HCT116 (cell line): ENCODE results near the gene IL17C. TPM values are rescaled to one million over a fixed set of nuclear protein-coding genes. Genes with fewer than 3 reads are reported as not detected.

Source experiments
- ATAC-seq: fragments of 200-7000 bp; cut with Tn5 transposase; 2 replicates; pipeline ENCODE4 v1.9.1; 2020; ENCODE audit warnings: mild to moderate bottlenecking, moderate library complexity
- BruUV-seq: library from RNA; stranded (reverse); fragments of 400-500 nt; replicated peaks from 2 replicates; lab custom pipeline; 2021; lab: Mats Ljungman, UMichigan
- CTCF ChIA-PET: fragments of 300-600 bp; sonication (Branson Sonifier 250); formaldehyde crosslinking; loops from one replicate; lab custom pipeline; 2021; ENCODE audit warnings: antibody characterized with exemption; lab: Charles Lee
- POLR2A ChIA-PET: fragments of 300-600, 350-600 bp; sonication (Branson Sonifier 250); formaldehyde crosslinking; loops from one replicate; lab custom pipeline; 2021; ENCODE audit warnings: antibody characterized with exemption; lab: Charles Lee
- RAD21 ChIA-PET, 2 experiments: fragments of 300-600 bp; sonication (Branson Sonifier 250); formaldehyde crosslinking; loops; one replicate each; lab custom pipeline; 2023; ENCODE audit warnings: low total read pairs in 2 of 2; ENCODE audit not compliant: uncharacterized antibody in 2 of 2, unreplicated experiment in 2 of 2, low non-redundant PET in 1 of 2; lab: Charles Lee
- DNase-seq: peaks from one replicate; pipeline ENCODE4 v3.0.0-alpha.2; 2010; ENCODE audit warnings: low read depth, low spot score
- H2AFZ ChIP-seq: fragments of 200-600 bp; shearing (Covaris generic), sonication (generic); 2 replicates; pipeline ENCODE4 v1.6.1; 2017; ENCODE audit warnings: low read depth, mixed run types, mixed read lengths, antibody characterized with exemption, low read length; ENCODE audit not compliant: poor library complexity, severe bottlenecking
- H3K27ac ChIP-seq: 2 replicates; pipeline ENCODE4 v1.5.1; 2012; ENCODE audit warnings: low read depth, low read length
- H3K27me3 ChIP-seq: fragments of 200-600 bp; sonication (generic); 2 replicates; pipeline ENCODE4 v1.6.1; 2016; ENCODE audit warnings: mixed run types, low read length, mixed read lengths; ENCODE audit not compliant: insufficient read depth
- H3K36me3 ChIP-seq, 2 experiments: fragments of 200-500 bp in 1 of 2; fragments of 200-600 bp in 1 of 2; sonication (Bioruptor generic) in 1 of 2; sonication (generic) in 1 of 2; 2 replicates each; pipeline versions ENCODE4 v1.5.1 to v1.6.1; 2014 to 2016; ENCODE audit warnings: low read length in 2 of 2, inconsistent platforms in 1 of 2, mixed read lengths in 1 of 2, mixed run types in 1 of 2; ENCODE audit not compliant: insufficient read depth in 2 of 2, control insufficient read depth in 1 of 2
- H3K4me1 ChIP-seq, 2 experiments: fragments of 200-600 bp in 1 of 2; sonication (generic) in 1 of 2; 2 replicates each; pipeline versions ENCODE4 v1.5.1 to v1.6.1; 2012 to 2017; ENCODE audit warnings: low read length in 2 of 2, inconsistent platforms in 1 of 2, mild to moderate bottlenecking in 1 of 2, mixed read lengths in 1 of 2, mixed run types in 1 of 2, moderate library complexity in 1 of 2; ENCODE audit not compliant: insufficient read depth in 2 of 2, control insufficient read depth in 1 of 2
- H3K4me2 ChIP-seq: fragments of 200-600 bp; sonication (generic); 2 replicates; pipeline ENCODE4 v1.6.1; 2017; ENCODE audit warnings: mixed run types, low read length, mixed read lengths
- H3K4me3 ChIP-seq, 2 experiments: fragments of 200-600 bp in 1 of 2; sonication (generic) in 1 of 2; replicated peaks in 1 of 2; 2 replicates each; pipeline ENCODE4 v1.5.1; 2011 to 2016; ENCODE audit warnings: low read length in 2 of 2, control low read depth in 1 of 2, low read depth in 1 of 2, mild to moderate bottlenecking in 1 of 2, mixed read lengths in 1 of 2, mixed run types in 1 of 2
- H3K79me2 ChIP-seq: fragments of 200-600 bp; sonication (generic); 2 replicates; pipeline ENCODE4 v1.6.1; 2017; ENCODE audit warnings: mild to moderate bottlenecking, mixed run types, low read length, moderate library complexity, mixed read lengths; ENCODE audit not compliant: insufficient read depth
- H3K9ac ChIP-seq: fragments of 200-600 bp; sonication (generic); 2 replicates; pipeline ENCODE4 v1.6.1; 2016; ENCODE audit warnings: low read length, mixed read lengths
- H3K9me2 ChIP-seq: fragments of 200-600 bp; sonication (generic), shearing (Covaris generic); 2 replicates; pipeline ENCODE4 v1.6.1; 2017; ENCODE audit warnings: mixed run types, mild to moderate bottlenecking, moderate library complexity; ENCODE audit not compliant: insufficient read depth
- H3K9me3 ChIP-seq, 2 experiments: fragments of 200-500 bp in 1 of 2; fragments of 200-600 bp in 1 of 2; sonication (Bioruptor generic) in 1 of 2; sonication (generic) in 1 of 2; 2 replicates each; pipeline ENCODE4 v1.6.1; 2014 to 2017; ENCODE audit warnings: low read length in 2 of 2, mixed read lengths in 2 of 2, inconsistent platforms in 1 of 2, low read depth in 1 of 2, mild to moderate bottlenecking in 1 of 2, mixed run types in 1 of 2, moderate library complexity in 1 of 2; ENCODE audit not compliant: control insufficient read depth in 1 of 2, insufficient read depth in 1 of 2
- H4K20me1 ChIP-seq: fragments of 200-600 bp; sonication (generic), shearing (Covaris generic); 2 replicates; pipeline ENCODE4 v1.6.1; 2017; ENCODE audit warnings: mixed run types, mild to moderate bottlenecking, moderate library complexity; ENCODE audit not compliant: insufficient read depth
- ATF3 ChIP-seq: IDR thresholded peaks from 2 replicates; pipeline ENCODE4 v1.6.1; 2012
- CBX3 ChIP-seq: IDR thresholded peaks from 2 replicates; pipeline ENCODE4 v1.6.1; 2012; ENCODE audit warnings: low read depth
- CEBPB ChIP-seq: IDR thresholded peaks from 2 replicates; pipeline ENCODE4 v1.6.1; 2012; ENCODE audit warnings: low read depth
- ELF1 ChIP-seq: IDR thresholded peaks from 2 replicates; pipeline ENCODE4 v1.6.1; 2012; ENCODE audit warnings: low read depth, borderline replicate concordance
- EZH2 ChIP-seq: fragments of 200-600 bp; sonication (generic); IDR thresholded peaks from 2 replicates; pipeline ENCODE4 v1.6.1; 2017; ENCODE audit warnings: antibody characterized with exemption, mixed run types
- EZH2phosphoT487 ChIP-seq: fragments of 200-600 bp; IDR thresholded peaks from 2 replicates; pipeline ENCODE4 v1.6.1; 2018; ENCODE audit warnings: antibody characterized with exemption, borderline replicate concordance
- MAX ChIP-seq: IDR thresholded peaks from 2 replicates; pipeline ENCODE4 v1.6.1; 2012
- POLR2A ChIP-seq: IDR thresholded peaks from 2 replicates; pipeline ENCODE4 v1.7.0; 2011; ENCODE audit warnings: borderline replicate concordance; ENCODE audit not compliant: insufficient read depth, insufficient read length; ENCODE audit errors: extremely low read depth
- RAD21 ChIP-seq: IDR thresholded peaks from 2 replicates; pipeline ENCODE4 v1.6.1; 2012; ENCODE audit warnings: low read depth, mild to moderate bottlenecking
- ZFX ChIP-seq: fragments of 450-650 bp; IDR thresholded peaks from 2 replicates; pipeline ENCODE4 v1.6.1; 2017
- intact Hi-C: fragments of 100-400 bp; cut with micrococcal nuclease; formaldehyde crosslinking; loops from 2 replicates; pipeline ENCODE4 v1.10.0; 2022
- total RNA-seq: library from RNA; stranded (reverse); gene quantifications from one replicate; pipeline ENCODE4 v1.2.1, GENCODE V29; 2021; ENCODE audit not compliant: unreplicated experiment

The IL17C gene
- total RNA-seq, 1 experiment from 2014 or later = not detected

GRCh38 chr16:88618956-88619667 lies 19.3 kb upstream of the IL17C start:
- Histone ChIP-seq H3K9me2 (no peaks in the 10 kb centered on the region), H3K36me3 (peaks cover 29 to 43% of the 10 kb centered on the region in 2 experiments; a peak in 3 of 4 replicates), H3K79me2 (peaks cover 72% of the 10 kb centered on the region), H3K9me3 (no peaks in the 10 kb centered on the region), H4K20me1 (no peaks in the 10 kb centered on the region), H3K27ac (no peak overlapping the region), H3K4me3 (no peak overlapping the region), H3K4me1 (no peaks in the 10 kb centered on the region), H2AFZ (no peak overlapping the region), H3K27me3 (no peaks in the 10 kb centered on the region), H3K4me2 (no peak overlapping the region), H3K9ac (no peak overlapping the region)
- POLR2A ChIA-PET = no interaction called here
- intact Hi-C loops = no loop called here
- no peak for ATAC-seq
- no peak for TF ChIP-seq EZH2
- RAD21 ChIA-PET = no interaction called here
- CTCF ChIA-PET = interaction anchor here (2.1 kb wide), 1 partner anchor 14 kb away, joined by 5 read pairs; no protein-coding TSS in a partner anchor
- no TSS peak for BruUV-seq
- no peak for DNase-seq

GRCh38 chr16:88619859-88620815 lies 18.2 kb upstream of the IL17C start:
- POLR2A ChIA-PET = no interaction called here
- no peaks in the 10 kb centered on the region for H4K20me1 ChIP-seq
- no TSS peak for BruUV-seq

More at GRCh38 chr16:88619859-88620815, 18.2 kb upstream of the IL17C start:
- no peak overlapping the region for H3K4me3 ChIP-seq
- no peak overlapping the region for H2AFZ ChIP-seq
- H3K9me3 ChIP-seq = no peaks in the 10 kb centered on the region
- DNase-seq (no peak), ATAC-seq (no peak)
- ChIA-PET CTCF (interaction anchor here (2.1 kb wide), 1 partner anchor 13 kb away, joined by 5 read pairs; no protein-coding TSS in a partner anchor), RAD21 (no interaction called here)
- H3K27ac ChIP-seq = no peak overlapping the region
- no peaks in the 10 kb centered on the region for H3K4me1 ChIP-seq
- H3K79me2 ChIP-seq = peaks cover 62% of the 10 kb centered on the region
- H3K9ac ChIP-seq = no peak overlapping the region
- peaks cover 37 to 51% of the 10 kb centered on the region in 2 experiments; a peak in 3 of 4 replicates for H3K36me3 ChIP-seq
- no peaks in the 10 kb centered on the region for H3K9me2 ChIP-seq
- H3K27me3 ChIP-seq = no peaks in the 10 kb centered on the region
- no peak overlapping the region for H3K4me2 ChIP-seq
- no peak for TF ChIP-seq RAD21
- TF ChIP-seq CBX3 = no peak
- TF ChIP-seq CEBPB = no peak
- no peak for TF ChIP-seq POLR2A
- TF ChIP-seq ATF3 = no peak
- no peak for TF ChIP-seq ZFX
- TF ChIP-seq ELF1 = no peak
- TF ChIP-seq EZH2phosphoT487 = no peak
- TF ChIP-seq MAX = no peak
- intact Hi-C loops = no loop called here
